Measurements from ENCODE around the gene KLHL15.

DNA sequence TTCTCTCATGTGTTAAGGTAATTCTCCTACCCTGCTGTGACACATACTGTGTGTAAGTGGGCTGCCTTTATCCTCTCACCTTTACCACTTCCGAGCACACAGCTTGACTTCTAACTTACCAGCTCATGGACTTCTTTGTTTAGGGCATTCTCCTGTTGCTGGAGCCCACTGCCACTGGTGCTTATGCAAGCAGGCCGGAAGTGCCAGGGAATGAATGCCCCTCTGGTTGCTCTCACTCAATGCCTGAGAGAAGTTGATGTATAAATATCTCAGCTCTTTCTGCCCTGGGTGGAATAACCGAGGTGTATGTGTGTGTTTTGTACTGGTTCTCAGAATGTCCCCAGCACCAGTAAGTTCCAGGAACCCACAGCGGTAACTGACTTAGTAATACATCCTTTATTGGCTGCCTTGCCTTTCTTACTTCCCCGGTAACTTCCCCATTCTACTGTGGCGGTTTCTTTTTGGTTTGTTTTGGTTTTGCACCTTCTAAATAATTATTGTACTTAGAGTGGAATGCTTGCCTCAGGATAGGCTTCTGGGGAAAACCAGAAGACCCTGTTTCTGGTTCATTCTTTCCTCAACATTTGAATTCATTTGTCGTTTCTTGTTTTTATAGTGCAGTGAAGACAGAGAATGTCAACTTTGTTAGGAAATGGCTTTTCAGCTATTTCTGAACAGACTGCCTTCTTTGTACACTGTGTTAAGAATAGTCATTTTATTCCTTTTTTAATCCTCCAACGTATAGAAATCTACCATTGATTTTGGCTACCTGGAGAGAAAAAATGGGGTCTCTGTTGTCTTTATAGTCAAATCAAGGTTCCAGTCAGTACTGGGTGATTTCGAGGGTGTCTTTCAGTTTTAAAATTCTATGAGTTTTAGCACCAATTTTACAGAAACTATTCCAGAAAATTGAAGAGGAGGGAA lies 73.7 kb downstream of the KLHL15 start:
- TF ChIP-seq, protein P1, sequence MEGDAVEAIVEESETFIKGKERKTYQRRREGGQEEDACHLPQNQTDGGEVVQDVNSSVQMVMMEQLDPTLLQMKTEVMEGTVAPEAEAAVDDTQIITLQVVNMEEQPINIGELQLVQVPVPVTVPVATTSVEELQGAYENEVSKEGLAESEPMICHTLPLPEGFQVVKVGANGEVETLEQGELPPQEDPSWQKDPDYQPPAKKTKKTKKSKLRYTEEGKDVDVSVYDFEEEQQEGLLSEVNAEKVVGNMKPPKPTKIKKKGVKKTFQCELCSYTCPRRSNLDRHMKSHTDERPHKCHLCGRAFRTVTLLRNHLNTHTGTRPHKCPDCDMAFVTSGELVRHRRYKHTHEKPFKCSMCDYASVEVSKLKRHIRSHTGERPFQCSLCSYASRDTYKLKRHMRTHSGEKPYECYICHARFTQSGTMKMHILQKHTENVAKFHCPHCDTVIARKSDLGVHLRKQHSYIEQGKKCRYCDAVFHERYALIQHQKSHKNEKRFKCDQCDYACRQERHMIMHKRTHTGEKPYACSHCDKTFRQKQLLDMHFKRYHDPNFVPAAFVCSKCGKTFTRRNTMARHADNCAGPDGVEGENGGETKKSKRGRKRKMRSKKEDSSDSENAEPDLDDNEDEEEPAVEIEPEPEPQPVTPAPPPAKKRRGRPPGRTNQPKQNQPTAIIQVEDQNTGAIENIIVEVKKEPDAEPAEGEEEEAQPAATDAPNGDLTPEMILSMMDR (IDR thresholded peaks at IDR 0.05) = no peak
- TF ChIP-seq POLR2A (IDR thresholded peaks at IDR 0.05) (no peak), POLR2AphosphoS5 (IDR thresholded peaks at IDR 0.05) (no peak)
